ENCODE measurements around the gene KANK4.

KANK4 gene

DNA sequence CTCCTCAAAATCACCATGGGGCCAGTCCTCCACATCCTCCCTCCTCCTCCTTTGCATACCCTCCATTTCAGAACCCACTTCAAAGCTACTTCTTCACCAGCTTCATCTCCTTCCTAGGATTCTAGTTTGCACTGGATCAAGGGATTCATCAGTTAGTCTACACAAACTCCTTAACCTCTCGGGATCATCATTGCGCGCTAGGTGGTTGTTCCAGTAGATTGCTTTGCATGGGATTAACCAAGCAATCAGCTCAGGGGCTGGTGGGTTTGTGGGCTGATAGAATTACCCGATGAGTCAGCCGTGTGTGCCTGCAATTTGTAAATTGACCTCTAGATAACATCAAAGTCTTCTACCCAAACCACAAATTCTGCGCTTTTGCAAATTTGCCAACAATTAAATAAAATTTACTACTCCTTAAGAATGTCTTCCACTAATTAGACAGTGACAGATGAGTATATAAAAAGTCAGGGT is 7.7 kb downstream of the KANK4 start:
- H3K27ac ChIP-seq, result no peak overlapping the region
- H3K27me3 ChIP-seq, result peaks cover 5% of the 10 kb centered on the region
- TF ChIP-seq, protein P1, sequence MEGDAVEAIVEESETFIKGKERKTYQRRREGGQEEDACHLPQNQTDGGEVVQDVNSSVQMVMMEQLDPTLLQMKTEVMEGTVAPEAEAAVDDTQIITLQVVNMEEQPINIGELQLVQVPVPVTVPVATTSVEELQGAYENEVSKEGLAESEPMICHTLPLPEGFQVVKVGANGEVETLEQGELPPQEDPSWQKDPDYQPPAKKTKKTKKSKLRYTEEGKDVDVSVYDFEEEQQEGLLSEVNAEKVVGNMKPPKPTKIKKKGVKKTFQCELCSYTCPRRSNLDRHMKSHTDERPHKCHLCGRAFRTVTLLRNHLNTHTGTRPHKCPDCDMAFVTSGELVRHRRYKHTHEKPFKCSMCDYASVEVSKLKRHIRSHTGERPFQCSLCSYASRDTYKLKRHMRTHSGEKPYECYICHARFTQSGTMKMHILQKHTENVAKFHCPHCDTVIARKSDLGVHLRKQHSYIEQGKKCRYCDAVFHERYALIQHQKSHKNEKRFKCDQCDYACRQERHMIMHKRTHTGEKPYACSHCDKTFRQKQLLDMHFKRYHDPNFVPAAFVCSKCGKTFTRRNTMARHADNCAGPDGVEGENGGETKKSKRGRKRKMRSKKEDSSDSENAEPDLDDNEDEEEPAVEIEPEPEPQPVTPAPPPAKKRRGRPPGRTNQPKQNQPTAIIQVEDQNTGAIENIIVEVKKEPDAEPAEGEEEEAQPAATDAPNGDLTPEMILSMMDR (IDR thresholded peaks at IDR 0.05), result no peak
- H3K9me3 ChIP-seq, result no peaks in the 10 kb centered on the region
- H3K4me3 ChIP-seq (ENCODE audit: low read depth in 1 of 2, low read length in 1 of 2), result no peak overlapping the region
- H3K36me3 ChIP-seq, result no peaks in the 10 kb centered on the region
- no peaks in the 10 kb centered on the region for H3K4me1 ChIP-seq (ENCODE audit: control insufficient read depth in 1 of 2, insufficient read depth in 1 of 2, low read depth in 1 of 2, low read length in 1 of 2)

DNA sequence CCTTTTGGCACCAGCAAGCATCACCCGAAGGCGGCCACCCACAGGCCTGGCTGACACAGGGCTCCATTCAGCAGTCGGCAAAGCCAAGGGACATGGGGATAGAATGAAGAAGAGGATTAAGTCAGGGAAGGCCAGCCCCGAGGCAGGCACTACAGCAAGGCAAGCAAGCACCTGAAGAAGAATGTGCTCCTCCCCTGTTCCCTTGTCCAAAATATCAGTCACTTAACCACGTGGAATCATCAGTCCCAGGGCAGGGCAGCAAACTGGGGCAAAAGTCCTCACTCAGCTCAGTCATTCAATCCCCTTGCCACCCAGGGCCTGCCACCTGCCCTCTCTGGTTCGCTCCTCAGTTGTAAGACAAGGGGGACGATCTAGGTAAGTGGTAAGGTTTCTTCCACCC is 9.3 kb downstream of the KANK4 start:
- TF ChIP-seq, protein P1 (IDR thresholded peaks at IDR 0.05), result no peak
- H3K27me3 ChIP-seq, result no peaks in the 10 kb centered on the region
- no peaks in the 10 kb centered on the region for H3K4me1 ChIP-seq (ENCODE audit: control insufficient read depth in 1 of 2, insufficient read depth in 1 of 2, low read depth in 1 of 2, low read length in 1 of 2)

GRCh38 chr1:62308606-62309005 is 10.6 kb downstream of the KANK4 start:
- TF ChIP-seq, protein P1 (IDR thresholded peaks at IDR 0.05), result no peak
- H3K36me3 ChIP-seq, result no peaks in the 10 kb centered on the region
- H3K27me3 ChIP-seq, result no peaks in the 10 kb centered on the region
- H3K4me3 ChIP-seq (ENCODE audit: low read depth in 1 of 2, low read length in 1 of 2), result no peak overlapping the region
- H3K27ac ChIP-seq, result no peak overlapping the region
- no peaks in the 10 kb centered on the region for H3K4me1 ChIP-seq (ENCODE audit: control insufficient read depth in 1 of 2, insufficient read depth in 1 of 2, low read depth in 1 of 2, low read length in 1 of 2)
- H3K9me3 ChIP-seq, result no peaks in the 10 kb centered on the region

More for the DNA sequence above, 9.3 kb downstream of the KANK4 start:
- no peaks in the 10 kb centered on the region for H3K9me3 ChIP-seq
- H3K27ac ChIP-seq, result no peak overlapping the region
- H3K36me3 ChIP-seq, result no peaks in the 10 kb centered on the region
- H3K4me3 ChIP-seq (ENCODE audit: low read depth in 1 of 2, low read length in 1 of 2), result no peak overlapping the region

- no peak overlapping the region for H3K27ac ChIP-seq
- no peaks in the 10 kb centered on the region for H3K4me1 ChIP-seq (ENCODE audit: control insufficient read depth in 1 of 2, insufficient read depth in 1 of 2, low read depth in 1 of 2, low read length in 1 of 2)
These were observed 11.2 kb downstream of the KANK4 start for GRCh38 chr1:62307895-62308492.

GRCh38 chr1:62307446-62307845 is 11.8 kb downstream of the KANK4 start:
- TF ChIP-seq, protein P1 (IDR thresholded peaks at IDR 0.05), result no peak
- H3K4me1 ChIP-seq (ENCODE audit: control insufficient read depth in 1 of 2, insufficient read depth in 1 of 2, low read depth in 1 of 2, low read length in 1 of 2), result no peaks in the 10 kb centered on the region
- H3K27me3 ChIP-seq, result no peaks in the 10 kb centered on the region

More at GRCh38 chr1:62307895-62308492, 11.2 kb downstream of the KANK4 start:
- TF ChIP-seq, protein P1 (IDR thresholded peaks at IDR 0.05), result no peak
- H3K36me3 ChIP-seq, result no peaks in the 10 kb centered on the region
- H3K9me3 ChIP-seq, result no peaks in the 10 kb centered on the region
- no peaks in the 10 kb centered on the region for H3K27me3 ChIP-seq
- H3K4me3 ChIP-seq (ENCODE audit: low read depth in 1 of 2, low read length in 1 of 2), result no peak overlapping the region

More at GRCh38 chr1:62307446-62307845, 11.8 kb downstream of the KANK4 start:
- no peaks in the 10 kb centered on the region for H3K36me3 ChIP-seq
- H3K4me3 ChIP-seq (ENCODE audit: low read depth in 1 of 2, low read length in 1 of 2), result no peak overlapping the region
- no peak overlapping the region for H3K27ac ChIP-seq
- H3K9me3 ChIP-seq, result no peaks in the 10 kb centered on the region
